HG03342 (cell line): ENCODE measurements around the gene PTPRH.

Source experiments
- ATAC-seq: cut with Tn5 transposase; IDR thresholded peaks from one replicate; pipeline ENCODE4 v1.9.1; 2021; ENCODE audit warnings: mild to moderate bottlenecking, moderate library complexity; ENCODE audit not compliant: unreplicated experiment

Gene PTPRH

DNA sequence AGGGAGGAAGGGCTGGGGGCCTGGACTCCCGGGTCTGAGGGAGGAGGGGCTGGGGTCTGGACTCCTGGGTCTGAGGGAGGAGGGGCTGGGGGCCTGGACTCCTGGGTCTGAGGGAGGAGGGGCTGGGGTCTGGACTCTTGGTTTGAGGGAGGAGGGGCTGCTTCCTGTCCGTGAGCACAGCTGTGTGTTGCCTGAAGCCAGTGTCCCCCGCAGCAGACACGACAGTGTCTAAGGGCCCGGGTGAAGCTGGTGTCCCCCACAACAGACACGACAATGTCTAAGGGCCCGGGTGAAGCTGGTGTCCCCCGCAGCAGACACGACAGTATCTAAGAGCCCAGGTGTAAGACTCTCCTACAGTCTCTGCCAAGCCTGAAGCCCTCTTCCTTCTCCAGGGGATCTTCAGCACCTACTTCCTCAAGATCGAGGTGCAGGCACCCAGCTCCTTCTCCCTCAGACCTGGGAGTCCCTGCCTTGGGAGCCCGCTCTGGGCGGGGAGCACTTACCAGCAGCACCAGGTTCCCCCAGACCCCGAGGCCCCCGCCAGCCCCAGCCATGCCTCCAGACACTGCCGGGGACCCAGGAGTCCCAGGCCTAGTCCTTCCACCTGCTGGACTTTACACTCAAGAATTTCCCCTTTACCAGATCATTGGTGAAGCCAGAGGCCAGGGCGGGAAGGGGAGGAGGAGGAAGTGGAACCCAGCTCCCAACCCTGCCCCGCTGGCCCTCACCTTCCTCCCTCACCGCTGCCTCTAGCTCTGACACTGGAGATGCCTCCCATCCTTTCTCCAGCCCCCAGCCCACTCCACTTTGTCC, at the start of gene PTPRH:
PTPRH (minus strand) TSS at position 622 of the 813 bp plus-strand sequence; CDS start at position 554, 68 bp downstream.
- no peak for ATAC-seq

DNA sequence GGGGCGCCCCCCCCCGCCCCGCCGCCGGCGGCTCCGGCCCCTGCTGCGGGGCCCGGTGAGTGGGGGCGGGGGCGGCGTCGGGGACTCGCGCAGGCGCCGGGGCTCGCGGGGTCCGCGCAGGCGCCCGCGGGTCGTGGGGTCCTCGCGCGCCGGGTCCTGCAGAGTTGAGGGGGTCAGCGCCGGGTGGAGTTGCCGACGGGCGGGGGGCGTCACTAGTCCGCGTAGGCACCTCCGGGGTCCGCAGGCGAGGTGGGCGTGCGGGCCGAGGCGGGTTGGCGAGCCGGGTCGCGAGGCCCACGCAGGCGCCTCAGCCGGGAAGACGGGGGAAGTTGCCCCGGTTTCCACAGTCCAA, 49.2 kb upstream of the PTPRH start:
- ATAC-seq: no peak

GRCh38 chr19:55257461-55258420, 48.4 kb upstream of the PTPRH start:
- ATAC-seq: no peak

GRCh38 chr19:55256562-55257460, 47.5 kb upstream of the PTPRH start:
- ATAC-seq: no peak

GRCh38 chr19:55255618-55256423, 46.5 kb upstream of the PTPRH start:
- ATAC-seq: no peak

- no peak for ATAC-seq
These were observed 45.3 kb upstream of the PTPRH start for GRCh38 chr19:55254625-55254977.

DNA sequence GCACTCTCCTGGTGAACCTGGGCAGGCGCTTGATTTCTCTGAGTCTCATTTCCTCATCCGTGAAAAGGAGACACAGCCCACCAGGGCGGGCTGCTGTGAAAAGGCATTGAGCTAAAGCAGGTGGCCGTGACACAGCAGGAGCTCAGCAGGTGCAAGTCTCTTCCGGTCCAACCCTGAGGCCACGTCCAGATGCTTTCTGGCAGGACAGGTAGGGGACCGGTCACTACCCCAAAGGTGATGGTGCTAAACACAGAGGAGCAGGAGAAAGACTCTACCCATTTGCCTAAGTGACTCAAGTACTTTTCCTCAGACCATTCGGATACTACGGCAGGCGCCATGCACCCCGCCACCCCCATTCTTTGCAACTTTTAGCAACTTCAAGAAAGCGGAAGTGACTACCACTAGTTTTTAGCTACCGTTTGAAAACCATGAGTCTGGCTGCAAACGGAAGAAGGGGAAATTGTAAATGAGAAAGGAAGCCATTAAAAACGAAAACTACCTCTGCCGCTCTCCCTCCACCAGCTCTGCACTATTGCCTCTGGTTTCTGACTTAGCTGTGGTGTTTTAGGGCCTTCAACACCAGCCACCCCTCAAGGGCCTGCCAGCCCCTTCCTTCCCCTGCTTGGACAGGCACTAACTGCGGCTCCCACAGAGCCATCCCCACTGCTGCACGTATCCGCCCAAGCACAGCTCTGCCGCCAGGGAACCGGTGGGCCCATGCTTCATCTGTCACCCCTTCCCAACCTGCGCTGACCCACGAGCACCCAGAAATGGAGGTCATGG, 44.7 kb upstream of the PTPRH start:
- ATAC-seq: peak; percentile 42

GRCh38 chr19:55252760-55253663, 43.7 kb upstream of the PTPRH start:
- no peak for ATAC-seq

DNA sequence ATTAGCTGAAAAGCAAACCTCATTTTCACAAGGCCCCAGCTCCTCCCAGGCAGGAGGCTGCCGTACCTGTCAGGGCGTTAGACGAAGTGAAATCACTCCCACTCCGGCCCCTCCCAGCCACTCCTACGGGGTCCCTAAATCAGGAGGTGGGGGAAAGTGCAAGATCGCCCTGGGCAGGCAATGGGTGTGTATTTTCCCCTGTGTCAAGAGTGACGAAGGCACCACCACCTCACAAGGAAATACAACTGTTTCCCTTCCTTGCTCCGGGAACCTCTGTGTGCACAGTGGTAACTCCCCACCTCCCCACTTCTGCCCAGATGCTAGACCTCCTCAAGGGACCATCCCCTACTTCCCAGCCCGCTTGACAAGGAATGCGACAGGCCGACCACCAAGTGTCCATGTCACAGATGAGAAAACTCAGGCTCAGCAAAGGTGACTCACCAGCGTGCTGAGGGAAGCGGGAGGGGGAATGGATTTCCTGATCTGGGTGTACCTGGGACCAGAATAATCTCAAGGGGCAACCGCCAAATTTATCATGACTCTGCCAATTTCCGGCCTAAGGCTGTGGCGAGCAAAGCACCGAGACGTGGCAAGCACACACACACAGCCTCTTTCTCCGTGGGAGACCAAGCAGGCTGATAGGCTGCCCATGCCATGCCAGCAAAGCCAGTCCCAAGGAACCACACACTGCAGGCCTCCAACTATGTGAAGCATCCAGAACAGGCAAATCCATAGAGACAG, 42.2 kb upstream of the PTPRH start:
- no peak for ATAC-seq

- ATAC-seq: no peak
These were observed 41.1 kb upstream of the PTPRH start for GRCh38 chr19:55250262-55251036.

DNA sequence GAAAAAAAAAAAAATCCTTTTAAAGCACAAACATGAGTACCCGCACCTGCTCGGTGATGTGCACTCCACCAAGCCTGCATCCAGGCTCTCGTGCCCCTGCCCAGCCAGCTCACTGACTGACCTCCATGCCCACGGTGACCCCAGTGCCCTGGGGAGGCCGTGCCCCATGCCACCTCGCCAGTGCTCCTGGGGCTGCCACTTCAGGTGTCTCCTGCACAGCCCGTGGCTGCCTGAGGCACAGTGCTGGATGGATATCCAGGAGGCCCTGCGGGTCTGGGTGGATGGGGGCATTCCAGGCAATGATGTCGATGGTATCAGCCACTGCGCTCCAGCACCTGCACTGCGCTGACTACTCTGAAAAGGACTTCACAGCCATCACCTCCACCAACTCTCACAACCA, 40.5 kb upstream of the PTPRH start:
- ATAC-seq: no peak

GRCh38 chr19:55248704-55249103, 39.4 kb upstream of the PTPRH start:
- ATAC-seq: no peak

DNA sequence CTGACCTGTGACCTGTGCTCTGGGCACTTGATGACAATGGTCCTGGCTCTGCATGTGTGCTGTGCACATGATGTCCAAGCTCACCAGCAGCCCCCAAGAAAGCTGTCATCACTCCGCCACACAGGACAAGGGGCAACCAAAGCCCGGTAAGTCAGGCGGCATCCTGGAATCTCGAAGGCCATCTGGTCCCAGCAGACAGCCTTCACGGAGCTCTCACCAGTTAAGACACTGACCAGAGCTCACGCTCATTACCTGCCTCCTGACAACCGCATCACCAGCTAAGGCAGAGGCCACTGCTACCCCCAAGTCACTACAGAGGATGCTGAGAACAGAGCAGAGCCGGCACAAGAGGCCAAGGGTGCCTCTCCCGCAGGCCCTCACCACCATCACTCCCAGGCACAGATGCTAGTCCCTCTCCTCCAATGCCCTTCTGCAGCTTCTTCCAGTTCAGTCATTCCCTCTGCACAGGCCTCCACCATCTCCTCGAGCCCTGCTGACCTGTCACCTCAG, 38.9 kb upstream of the PTPRH start:
- no peak for ATAC-seq

- ATAC-seq: no peak
These were observed 38.4 kb upstream of the PTPRH start for GRCh38 chr19:55247621-55248099.

DNA sequence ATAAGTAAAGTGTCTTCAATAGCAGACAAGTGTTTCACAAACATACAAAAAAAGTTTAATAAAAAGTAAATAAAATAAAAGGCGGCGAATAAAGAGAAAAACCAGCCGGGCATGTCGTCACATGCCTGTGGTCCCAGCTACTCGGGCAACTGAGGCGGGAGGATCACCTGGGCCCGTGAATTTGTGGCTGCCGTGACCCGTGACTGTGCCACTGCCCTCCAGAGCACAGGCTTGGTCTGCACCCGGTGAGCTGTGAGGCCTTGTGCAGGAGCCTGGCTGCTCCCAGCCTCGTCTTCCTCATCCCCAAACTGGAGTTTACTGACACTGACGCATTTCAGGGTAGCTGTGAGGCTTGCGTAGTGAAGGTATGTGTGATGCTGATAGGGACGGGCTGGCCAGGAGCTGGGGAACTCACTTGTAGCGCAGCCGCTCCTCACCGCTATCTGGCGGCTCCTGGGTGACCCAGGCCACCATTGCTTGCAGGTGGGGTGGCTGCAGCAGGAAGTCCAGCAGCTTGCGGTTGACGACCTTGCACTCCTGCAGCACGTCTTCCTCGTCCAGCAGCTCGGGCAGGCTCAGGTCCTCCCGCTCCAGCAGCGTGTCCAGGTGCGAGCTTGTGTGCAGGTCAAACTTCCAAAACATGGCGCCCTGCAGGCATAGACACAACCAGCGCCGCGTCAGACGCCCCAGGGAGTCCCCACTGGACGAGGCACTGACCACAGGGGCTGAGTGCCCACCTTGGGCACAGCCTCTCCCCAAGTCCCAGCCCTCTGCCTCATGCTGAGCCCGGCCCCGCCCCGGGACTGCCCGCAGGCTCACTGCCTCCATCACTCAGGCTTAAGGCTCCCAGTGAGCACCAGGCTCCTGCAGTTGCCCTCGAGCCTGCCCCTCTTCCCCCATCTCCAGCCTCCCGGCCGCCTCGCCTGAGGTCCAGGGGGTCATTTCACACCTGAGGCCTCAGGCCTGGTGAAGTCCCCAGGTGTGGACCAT, 37.5 kb upstream of the PTPRH start:
- no peak for ATAC-seq
